D721Med (cell line): ENCODE data around the gene MS4A18.

Source experiments
- DNase-seq: peaks from one replicate; pipeline ENCODE4 v3.0.0; 2011; ENCODE audit warnings: low spot score; ENCODE audit not compliant: insufficient read length
- FAIRE-seq: peaks from 2 replicates; lab custom pipeline; 2011; peaks lifted over from hg19 to GRCh38; lab: Jason Lieb, UNC
- CTCF ChIP-seq: IDR thresholded peaks from 2 replicates; pipeline ENCODE4 v1.5.1; 2012; ENCODE audit warnings: mild to moderate bottlenecking, control low read depth; ENCODE audit not compliant: insufficient read depth; ENCODE audit errors: missing control alignments

The MS4A18 gene

DNA sequence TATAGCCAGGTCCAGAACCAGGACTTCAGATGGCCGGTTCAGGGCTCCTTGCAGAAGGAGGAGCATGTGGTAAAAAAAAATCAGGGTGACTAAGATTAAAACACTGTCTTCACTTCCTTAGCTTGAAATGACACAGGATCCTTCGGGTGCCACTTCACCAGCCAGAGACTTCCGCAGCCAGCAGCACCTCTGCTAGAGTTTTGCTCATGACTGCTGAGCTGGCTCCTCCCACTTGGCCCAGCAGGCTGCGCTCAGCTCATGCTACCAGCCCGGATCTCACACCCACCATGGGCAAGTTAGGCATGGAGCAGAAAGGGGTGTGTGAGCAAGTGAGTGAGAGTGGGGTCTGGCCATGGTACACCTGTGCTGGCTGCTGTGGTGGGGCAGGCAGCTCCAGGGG, 6.6 kb upstream of the MS4A18 start:
- FAIRE-seq (no peak), DNase-seq (no peak)
- no peak for TF ChIP-seq CTCF

DNA sequence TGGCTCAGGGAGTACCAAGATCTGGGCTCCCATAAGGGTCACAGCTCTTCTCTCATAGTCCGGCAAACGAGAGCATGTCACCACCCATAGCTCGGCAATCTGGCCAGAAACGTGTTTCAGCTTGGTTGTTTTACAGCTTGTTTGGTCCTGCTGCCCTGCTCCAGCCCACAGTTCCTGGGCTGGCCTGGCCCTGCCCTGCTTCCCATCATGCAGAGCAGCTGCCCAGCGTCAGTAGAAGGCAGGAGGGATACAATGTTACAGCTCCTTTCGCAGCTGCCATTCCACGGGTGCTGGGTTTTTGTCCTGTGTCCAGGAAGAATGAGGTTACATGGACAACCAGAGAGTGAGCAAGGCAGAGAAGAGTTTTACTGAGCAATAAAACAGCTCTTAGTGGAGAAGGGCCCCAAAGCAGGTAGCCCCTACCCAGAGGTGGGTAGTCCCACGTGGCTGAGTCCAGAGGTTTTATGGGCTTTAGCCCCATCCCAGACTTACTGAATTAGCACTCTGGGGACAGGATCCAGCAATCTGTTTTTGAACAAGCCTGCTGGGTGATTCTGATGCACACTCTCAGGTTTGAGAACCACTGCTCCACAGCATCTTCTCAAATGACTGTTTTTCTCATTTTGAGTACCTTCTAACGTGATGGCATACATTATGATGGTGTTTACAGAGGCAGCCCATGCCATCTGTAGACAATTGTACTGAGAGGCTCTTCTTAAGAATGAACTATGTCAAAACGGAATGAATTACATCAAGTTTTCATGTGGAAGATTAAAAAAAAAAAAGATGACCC, 5.8 kb upstream of the MS4A18 start:
- TF ChIP-seq CTCF = no peak
- no peak for FAIRE-seq

DNA sequence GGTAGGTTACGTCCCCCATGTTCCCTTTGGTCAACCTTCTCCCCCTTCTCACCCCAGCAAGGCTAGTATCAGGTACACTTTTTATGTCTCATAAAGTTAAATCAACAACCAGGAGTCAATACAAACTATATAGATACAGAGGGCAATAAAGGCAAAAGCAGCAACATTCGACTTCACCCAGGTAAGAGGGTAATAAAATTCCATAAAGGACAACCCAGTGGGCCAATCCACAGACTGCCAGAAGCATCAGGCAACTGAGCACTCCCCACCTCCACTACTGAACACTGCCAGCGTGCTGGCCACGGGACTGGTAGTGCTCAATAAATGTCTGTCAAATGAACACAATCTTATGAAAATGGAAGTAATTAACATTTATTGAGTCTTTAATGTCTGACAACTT, 5.1 kb upstream of the MS4A18 start:
- FAIRE-seq (no peak), DNase-seq (no peak)
- TF ChIP-seq CTCF = no peak

More for the DNA sequence above, 5.8 kb upstream of the MS4A18 start:
- no peak for DNase-seq

- no peak for FAIRE-seq
- TF ChIP-seq CTCF = no peak
- no peak for DNase-seq
These were observed 4.1 kb upstream of the MS4A18 start for GRCh38 chr11:60720460-60720859.

- DNase-seq (no peak), FAIRE-seq (no peak)
- TF ChIP-seq CTCF = no peak
These were observed 1.1 kb downstream of the MS4A18 start for GRCh38 chr11:60725592-60725991.

DNA sequence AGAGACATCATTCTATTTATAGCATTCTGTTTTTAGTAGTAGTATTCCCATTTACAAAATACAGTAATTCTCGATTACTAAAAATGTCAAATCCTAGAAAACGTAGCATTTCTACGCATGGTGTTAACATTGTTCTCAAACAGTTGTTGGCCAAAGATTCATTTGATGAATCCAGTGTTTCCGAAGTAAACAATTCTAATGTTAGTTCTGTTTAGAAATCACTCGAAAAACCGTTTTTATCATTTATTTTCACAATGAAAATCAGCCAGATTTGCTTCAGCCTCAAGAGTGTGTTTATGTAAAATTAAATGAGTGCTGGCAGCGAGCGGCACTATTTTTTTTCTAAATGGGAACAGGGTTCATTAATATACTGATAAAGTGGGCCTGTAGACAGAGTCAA, 7.1 kb downstream of the MS4A18 start:
- no peak for TF ChIP-seq CTCF
- DNase-seq (no peak), FAIRE-seq (no peak)

DNA sequence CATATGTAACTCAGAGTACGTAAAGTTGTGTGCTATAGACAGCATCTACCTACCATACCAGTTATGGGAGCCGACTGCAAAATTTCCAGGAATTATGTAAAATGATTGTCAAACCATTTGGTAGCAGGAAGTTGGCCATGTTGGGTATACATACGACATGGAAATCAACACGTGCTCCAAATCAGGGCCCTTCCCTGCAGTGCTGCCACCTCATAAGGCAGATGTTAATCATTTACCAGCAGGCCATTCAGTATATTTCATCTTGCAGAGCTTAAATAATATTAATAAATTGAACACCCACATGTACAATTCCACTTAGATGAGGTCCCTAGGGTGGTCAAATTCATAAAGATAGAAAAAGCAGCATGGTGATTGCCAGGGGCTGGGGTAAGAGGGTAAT, 9.8 kb downstream of the MS4A18 start:
- DNase-seq = no peak
- no peak for TF ChIP-seq CTCF
- no peak for FAIRE-seq
